ENCODE measurements around the gene IFNGR1.
"Not testable (repeated sequence)": the region's sequence is repeated elsewhere in the genome, so short reads cannot be mapped to it uniquely, and the experiment has no call there.

Gene IFNGR1

DNA sequence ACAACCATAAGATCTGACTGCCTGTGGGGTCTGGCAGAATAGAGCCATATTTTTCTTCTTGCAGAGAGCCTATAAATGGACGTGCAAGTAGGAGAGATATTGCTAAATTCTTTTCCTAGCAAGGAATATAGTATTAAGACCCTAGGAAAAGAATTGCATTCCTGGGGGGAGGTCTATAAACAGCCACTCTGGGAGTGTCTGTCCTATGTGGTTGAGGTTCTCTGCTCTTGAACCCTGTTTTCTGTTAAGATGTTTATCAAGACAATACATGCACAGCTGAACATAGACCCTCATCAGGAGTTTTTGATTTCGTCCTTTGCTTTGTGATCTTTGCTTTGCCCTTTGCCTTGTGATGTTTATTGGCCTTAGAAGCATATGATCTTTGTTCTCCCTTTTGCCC lies 35.2 kb upstream of the IFNGR1 start:
- not testable (repeated sequence) for H4K91ac ChIP-seq (ENCODE audit: low read depth, low read length, poor library complexity); H3K36me3 ChIP-seq (replicated peaks in 1 of 2; ENCODE audit: control insufficient read depth in 2 of 2, insufficient read depth in 2 of 2, low read length in 2 of 2); H2BK15ac ChIP-seq (ENCODE audit: low read length); H3K27me3 ChIP-seq (ENCODE audit: control insufficient read depth in 3 of 3, insufficient read depth in 3 of 3, low read depth in 1 of 3, low read length in 3 of 3); H3K23ac ChIP-seq (ENCODE audit: low read depth, low read length, poor library complexity); H2BK5ac ChIP-seq (ENCODE audit: low read length); H3K9ac ChIP-seq (ENCODE audit: low read depth, low read length, poor library complexity); H2AK5ac ChIP-seq (ENCODE audit: low read depth, low read length); H3K79me1 ChIP-seq (ENCODE audit: low read depth, low read length); H4K8ac ChIP-seq (ENCODE audit: low read depth, low read length); H2AFZ ChIP-seq (ENCODE audit: low read length); H2BK120ac ChIP-seq (ENCODE audit: low read depth, low read length); H3K27ac ChIP-seq (replicated peaks; ENCODE audit: low read length); H3K4me1 ChIP-seq (ENCODE audit: control insufficient read depth in 2 of 2, insufficient read depth in 1 of 2, low read depth in 1 of 2, low read length in 2 of 2); H3K14ac ChIP-seq (ENCODE audit: low read length); H3K18ac ChIP-seq (ENCODE audit: low read length); H3K9me3 ChIP-seq (replicated peaks in 1 of 2; ENCODE audit: control insufficient read depth in 2 of 2, insufficient read depth in 1 of 2, low read depth in 1 of 2, low read length in 2 of 2); DNase-seq (ENCODE audit: low spot score); H3K4me2 ChIP-seq (ENCODE audit: insufficient read depth, low read length, poor library complexity, severe bottlenecking); H3K4me3 ChIP-seq (ENCODE audit: low read length in 2 of 2); H3K4ac ChIP-seq (ENCODE audit: low read length); H2BK12ac ChIP-seq (ENCODE audit: low read length)
- WGBS, 2 donors (ENCODE audit: extremely low coverage in 2 of 2, insufficient read length in 2 of 2, insufficient replicate concordance in 1 of 2) = no CpG with 5 or more reads among the region's 2 CpGs

DNA sequence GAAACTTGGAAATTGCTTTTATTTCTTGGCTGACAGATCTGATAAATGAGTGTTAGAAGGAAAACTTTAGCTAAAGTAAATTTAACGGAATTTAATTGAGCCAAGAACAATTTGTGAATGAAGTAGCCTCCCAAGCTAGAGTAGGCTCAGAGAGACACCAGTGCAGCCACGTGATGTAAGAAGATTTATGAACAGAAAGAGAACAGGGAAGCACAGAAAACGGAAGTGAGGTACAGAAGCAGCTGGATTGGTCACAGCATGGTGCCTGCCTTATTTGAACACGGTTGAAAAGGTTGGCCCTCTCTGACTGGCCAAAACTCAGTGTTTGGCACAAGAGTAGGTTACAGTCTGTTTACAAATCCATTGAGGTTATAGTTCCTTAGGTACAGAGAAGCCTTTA lies 29.5 kb upstream of the IFNGR1 start:
- DNase-seq (ENCODE audit: low spot score) = no peak
- H3K9ac ChIP-seq (ENCODE audit: low read depth, low read length, poor library complexity) = no peak overlapping the region
- no peak overlapping the region for H4K91ac ChIP-seq (ENCODE audit: low read depth, low read length, poor library complexity)
- H3K79me1 ChIP-seq (ENCODE audit: low read depth, low read length) = no peaks in the 10 kb centered on the region
- H4K8ac ChIP-seq (ENCODE audit: low read depth, low read length) = no peak overlapping the region
- no peak overlapping the region for H2AK5ac ChIP-seq (ENCODE audit: low read depth, low read length)
- no peak overlapping the region for H2BK12ac ChIP-seq (ENCODE audit: low read length)
- WGBS, 2 donors (ENCODE audit: extremely low coverage in 2 of 2, insufficient read length in 2 of 2, insufficient replicate concordance in 1 of 2) = no CpG with 5 or more reads among the region's 4 CpGs
- no peak overlapping the region for H3K4me3 ChIP-seq (ENCODE audit: low read length in 2 of 2)
- peaks cover 0 to 5% (median 0%) of the 10 kb centered on the region in 3 experiments for H3K27me3 ChIP-seq (ENCODE audit: control insufficient read depth in 3 of 3, insufficient read depth in 3 of 3, low read depth in 1 of 3, low read length in 3 of 3)
- peak overlapping the region; percentile 56 for H2AFZ ChIP-seq (ENCODE audit: low read length)
- H3K18ac ChIP-seq (ENCODE audit: low read length) = no peak overlapping the region
- H3K27ac ChIP-seq (replicated peaks; ENCODE audit: low read length) = no peak overlapping the region
- no peaks in the 10 kb centered on the region for H3K4me1 ChIP-seq (ENCODE audit: control insufficient read depth in 2 of 2, insufficient read depth in 1 of 2, low read depth in 1 of 2, low read length in 2 of 2)
- no peak overlapping the region for H3K14ac ChIP-seq (ENCODE audit: low read length)
- no peaks in the 10 kb centered on the region for H3K9me3 ChIP-seq (replicated peaks in 1 of 2; ENCODE audit: control insufficient read depth in 2 of 2, insufficient read depth in 1 of 2, low read depth in 1 of 2, low read length in 2 of 2)
- no peak overlapping the region for H3K4ac ChIP-seq (ENCODE audit: low read length)
- no peak overlapping the region for H3K4me2 ChIP-seq (ENCODE audit: insufficient read depth, low read length, poor library complexity, severe bottlenecking)
- H2BK15ac ChIP-seq (ENCODE audit: low read length) = no peak overlapping the region
- H2BK120ac ChIP-seq (ENCODE audit: low read depth, low read length) = no peak overlapping the region
- no peaks in the 10 kb centered on the region for H3K36me3 ChIP-seq (replicated peaks in 1 of 2; ENCODE audit: control insufficient read depth in 2 of 2, insufficient read depth in 2 of 2, low read length in 2 of 2)
- H3K23ac ChIP-seq (ENCODE audit: low read depth, low read length, poor library complexity) = no peak overlapping the region
- no peak overlapping the region for H2BK5ac ChIP-seq (ENCODE audit: low read length)

DNA sequence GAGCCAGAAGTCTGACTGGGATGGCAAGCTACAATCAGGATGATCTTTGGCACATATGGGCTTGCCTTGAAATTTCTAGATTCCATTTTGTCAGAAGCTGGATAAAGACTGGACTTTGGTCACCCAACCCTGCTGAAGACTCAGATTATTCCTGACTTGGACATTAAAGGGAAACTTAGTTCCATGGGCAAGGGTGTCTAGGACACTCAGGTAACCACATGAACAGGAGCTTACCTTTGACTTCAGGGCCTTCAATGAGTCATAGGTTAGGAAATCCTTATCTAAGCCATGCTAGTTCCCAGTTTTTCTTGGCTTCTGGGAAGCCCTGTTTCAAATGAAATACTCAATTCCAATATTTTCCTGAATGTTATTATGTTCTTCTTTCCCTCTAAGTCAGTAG lies 28.5 kb upstream of the IFNGR1 start:
- H2BK120ac ChIP-seq (ENCODE audit: low read depth, low read length) = no peak overlapping the region
- H3K36me3 ChIP-seq (replicated peaks in 1 of 2; ENCODE audit: control insufficient read depth in 2 of 2, insufficient read depth in 2 of 2, low read length in 2 of 2) = no peaks in the 10 kb centered on the region
- no peak overlapping the region for H4K91ac ChIP-seq (ENCODE audit: low read depth, low read length, poor library complexity)

DNA sequence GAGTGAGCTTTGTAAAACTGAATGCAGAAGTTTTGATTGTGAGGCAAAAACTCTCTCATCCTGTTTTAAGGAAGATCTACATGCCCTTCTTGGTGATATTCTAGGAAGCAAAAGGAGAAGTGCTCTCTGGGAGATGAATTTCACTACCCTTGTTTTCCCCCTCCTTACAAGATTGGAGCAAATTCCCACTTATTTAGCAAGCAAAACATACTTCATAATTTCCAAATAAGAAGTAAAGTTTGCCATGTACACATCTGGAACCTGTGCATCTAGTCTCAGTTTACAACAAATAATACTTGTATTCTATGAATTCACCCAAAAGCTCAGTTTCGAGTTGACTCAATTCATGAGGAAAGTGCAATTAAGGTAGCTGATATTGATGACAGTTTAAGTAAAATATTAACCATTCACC lies 27.6 kb upstream of the IFNGR1 start:
- Histone ChIP-seq H3K9ac (ENCODE audit: low read depth, low read length, poor library complexity) (no peak overlapping the region), H3K27me3 (ENCODE audit: control insufficient read depth in 3 of 3, insufficient read depth in 3 of 3, low read depth in 1 of 3, low read length in 3 of 3) (peaks cover 0 to 5% (median 0%) of the 10 kb centered on the region in 3 experiments), H3K4me2 (ENCODE audit: insufficient read depth, low read length, poor library complexity, severe bottlenecking) (no peak overlapping the region), H3K4me1 (ENCODE audit: control insufficient read depth in 2 of 2, insufficient read depth in 1 of 2, low read depth in 1 of 2, low read length in 2 of 2) (no peaks in the 10 kb centered on the region), H2AK5ac (ENCODE audit: low read depth, low read length) (no peak overlapping the region), H3K4ac (ENCODE audit: low read length) (no peak overlapping the region), H3K4me3 (ENCODE audit: low read length in 2 of 2) (no peak overlapping the region), H2BK12ac (ENCODE audit: low read length) (no peak overlapping the region), H3K9me3 (replicated peaks in 1 of 2; ENCODE audit: control insufficient read depth in 2 of 2, insufficient read depth in 1 of 2, low read depth in 1 of 2, low read length in 2 of 2) (no peaks in the 10 kb centered on the region), H3K18ac (ENCODE audit: low read length) (no peak overlapping the region), H3K14ac (ENCODE audit: low read length) (no peak overlapping the region), H2BK15ac (ENCODE audit: low read length) (no peak overlapping the region), H3K36me3 (replicated peaks in 1 of 2; ENCODE audit: control insufficient read depth in 2 of 2, insufficient read depth in 2 of 2, low read length in 2 of 2) (no peaks in the 10 kb centered on the region), H3K23ac (ENCODE audit: low read depth, low read length, poor library complexity) (no peak overlapping the region), H2AFZ (ENCODE audit: low read length) (no peak overlapping the region), H2BK5ac (ENCODE audit: low read length) (no peak overlapping the region), H4K91ac (ENCODE audit: low read depth, low read length, poor library complexity) (no peak overlapping the region), H3K79me1 (ENCODE audit: low read depth, low read length) (no peaks in the 10 kb centered on the region), H4K8ac (ENCODE audit: low read depth, low read length) (no peak overlapping the region), H2BK120ac (ENCODE audit: low read depth, low read length) (no peak overlapping the region), H3K27ac (replicated peaks; ENCODE audit: low read length) (no peak overlapping the region)
- no CpG with 5 or more reads among the region's 1 CpG for WGBS, 2 donors (ENCODE audit: extremely low coverage in 2 of 2, insufficient read length in 2 of 2, insufficient replicate concordance in 1 of 2)
- DNase-seq (ENCODE audit: low spot score) = no peak

More for the DNA sequence above, 28.5 kb upstream of the IFNGR1 start:
- H3K27ac ChIP-seq (replicated peaks; ENCODE audit: low read length) = no peak overlapping the region
- no peak overlapping the region for H2AFZ ChIP-seq (ENCODE audit: low read length)
- H3K23ac ChIP-seq (ENCODE audit: low read depth, low read length, poor library complexity) = no peak overlapping the region
- H3K18ac ChIP-seq (ENCODE audit: low read length) = no peak overlapping the region
- H3K14ac ChIP-seq (ENCODE audit: low read length) = no peak overlapping the region
- H2BK12ac ChIP-seq (ENCODE audit: low read length) = no peak overlapping the region
- no peak overlapping the region for H2BK15ac ChIP-seq (ENCODE audit: low read length)
- H3K4me1 ChIP-seq (ENCODE audit: control insufficient read depth in 2 of 2, insufficient read depth in 1 of 2, low read depth in 1 of 2, low read length in 2 of 2) = no peaks in the 10 kb centered on the region
- no peak for DNase-seq (ENCODE audit: low spot score)
- no peaks in the 10 kb centered on the region for H3K79me1 ChIP-seq (ENCODE audit: low read depth, low read length)
- no peak overlapping the region for H4K8ac ChIP-seq (ENCODE audit: low read depth, low read length)
- H3K4ac ChIP-seq (ENCODE audit: low read length) = no peak overlapping the region
- no peak overlapping the region for H3K4me3 ChIP-seq (ENCODE audit: low read length in 2 of 2)
- no peak overlapping the region for H2AK5ac ChIP-seq (ENCODE audit: low read depth, low read length)
- H3K4me2 ChIP-seq (ENCODE audit: insufficient read depth, low read length, poor library complexity, severe bottlenecking) = no peak overlapping the region
- no peaks in the 10 kb centered on the region for H3K9me3 ChIP-seq (replicated peaks in 1 of 2; ENCODE audit: control insufficient read depth in 2 of 2, insufficient read depth in 1 of 2, low read depth in 1 of 2, low read length in 2 of 2)
- peaks cover 0 to 5% (median 0%) of the 10 kb centered on the region in 3 experiments for H3K27me3 ChIP-seq (ENCODE audit: control insufficient read depth in 3 of 3, insufficient read depth in 3 of 3, low read depth in 1 of 3, low read length in 3 of 3)
- H2BK5ac ChIP-seq (ENCODE audit: low read length) = no peak overlapping the region
- no peak overlapping the region for H3K9ac ChIP-seq (ENCODE audit: low read depth, low read length, poor library complexity)

Data from neuronal stem cell (in vitro differentiated cells).